ENCODE measurements around the gene MAPK6.

- no peak for TF ChIP-seq E2F8 (IDR thresholded peaks at IDR 0.05; ENCODE audit: low read depth, partially characterized antibody)
- no peak for TF ChIP-seq EZH2 (IDR thresholded peaks at IDR 0.05; ENCODE audit: borderline replicate concordance, control insufficient read depth, low read depth, low read length)
- TF ChIP-seq CTCF (IDR thresholded peaks at IDR 0.05 in 2 of 3, conservative IDR thresholded peaks at IDR 0.05 in 1 of 3; ENCODE audit: control insufficient read depth in 2 of 3, extremely low read depth in 1 of 3, insufficient read depth in 1 of 3, low read depth in 3 of 3, low read length in 3 of 3): no peak
- TF ChIP-seq RCOR1 (conservative IDR thresholded peaks at IDR 0.05; ENCODE audit: low read depth, low read length): no peak
- TF ChIP-seq MAX (IDR thresholded peaks at IDR 0.05; ENCODE audit: low read depth, low read length): no peak
Measured at GRCh38 chr15:52018244-52018643, 775 bp upstream of the MAPK6 start.

Measured in GM12878 (cell line).